Middle frontal gyrus (tissue), 1 donor: Measurements from ENCODE around the gene CEACAM6.
"Not testable (repeated sequence)": the region's sequence is repeated elsewhere in the genome, so short reads cannot be mapped to it uniquely, and the experiment has no call there.

ENCODE experiments used
- DNase-seq: peaks from one replicate; pipeline ENCODE4 v3.0.0-alpha.2; 2015; ENCODE audit warnings: low spot score; ENCODE audit errors: extremely low spot score

CEACAM6 gene

DNA sequence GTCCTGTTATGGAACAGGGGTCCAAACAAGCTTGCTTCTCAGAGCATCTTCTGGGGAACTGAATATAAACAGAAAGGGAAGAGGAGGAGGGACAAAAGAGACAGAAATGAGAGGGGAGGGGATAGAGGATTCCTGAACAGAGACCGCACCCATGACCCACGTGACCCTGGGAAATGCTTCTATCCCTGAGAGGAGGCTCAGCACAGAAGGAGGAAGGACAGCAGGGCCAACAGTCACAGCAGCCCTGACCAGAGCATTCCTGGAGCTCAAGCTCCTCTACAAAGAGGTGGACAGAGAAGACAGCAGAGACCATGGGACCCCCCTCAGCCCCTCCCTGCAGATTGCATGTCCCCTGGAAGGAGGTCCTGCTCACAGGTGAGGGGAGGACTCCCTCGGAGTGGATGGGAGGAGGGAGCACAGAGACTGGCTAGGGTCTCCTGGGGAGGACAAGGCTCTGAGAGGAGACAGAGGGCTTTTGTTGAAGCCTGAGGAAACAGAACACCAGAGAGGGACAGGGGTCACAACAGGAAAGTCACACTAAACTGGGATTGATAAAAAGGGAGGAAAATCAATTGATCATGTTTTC, at the start of gene CEACAM6:
CEACAM6 (plus strand) TSS at position 203 of the 586 bp plus-strand sequence; CDS start at position 312, 109 bp downstream.
- no peak for DNase-seq

DNA sequence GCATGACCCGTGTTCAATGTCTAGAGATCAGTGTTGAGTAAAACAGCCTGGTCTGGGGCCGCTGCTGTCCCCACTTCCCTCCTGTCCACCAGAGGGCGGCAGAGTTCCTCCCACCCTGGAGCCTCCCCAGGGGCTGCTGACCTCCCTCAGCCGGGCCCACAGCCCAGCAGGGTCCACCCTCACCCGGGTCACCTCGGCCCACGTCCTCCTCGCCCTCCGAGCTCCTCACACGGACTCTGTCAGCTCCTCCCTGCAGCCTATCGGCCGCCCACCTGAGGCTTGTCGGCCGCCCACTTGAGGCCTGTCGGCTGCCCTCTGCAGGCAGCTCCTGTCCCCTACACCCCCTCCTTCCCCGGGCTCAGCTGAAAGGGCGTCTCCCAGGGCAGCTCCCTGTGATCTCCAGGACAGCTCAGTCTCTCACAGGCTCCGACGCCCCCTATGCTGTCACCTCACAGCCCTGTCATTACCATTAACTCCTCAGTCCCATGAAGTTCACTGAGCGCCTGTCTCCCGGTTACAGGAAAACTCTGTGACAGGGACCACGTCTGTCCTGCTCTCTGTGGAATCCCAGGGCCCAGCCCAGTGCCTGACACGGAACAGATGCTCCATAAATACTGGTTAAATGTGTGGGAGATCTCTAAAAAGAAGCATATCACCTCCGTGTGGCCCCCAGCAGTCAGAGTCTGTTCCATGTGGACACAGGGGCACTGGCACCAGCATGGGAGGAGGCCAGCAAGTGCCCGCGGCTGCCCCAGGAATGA, 48.4 kb upstream of the CEACAM6 start:
- no peak for DNase-seq

DNA sequence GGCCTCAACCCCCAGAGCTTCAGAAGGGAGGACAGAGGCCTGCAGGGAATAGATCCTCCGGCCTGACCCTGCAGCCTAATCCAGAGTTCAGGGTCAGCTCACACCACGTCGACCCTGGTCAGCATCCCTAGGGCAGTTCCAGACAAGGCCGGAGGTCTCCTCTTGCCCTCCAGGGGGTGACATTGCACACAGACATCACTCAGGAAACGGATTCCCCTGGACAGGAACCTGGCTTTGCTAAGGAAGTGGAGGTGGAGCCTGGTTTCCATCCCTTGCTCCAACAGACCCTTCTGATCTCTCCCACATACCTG, 47.9 kb upstream of the CEACAM6 start:
- no peak for DNase-seq

DNA sequence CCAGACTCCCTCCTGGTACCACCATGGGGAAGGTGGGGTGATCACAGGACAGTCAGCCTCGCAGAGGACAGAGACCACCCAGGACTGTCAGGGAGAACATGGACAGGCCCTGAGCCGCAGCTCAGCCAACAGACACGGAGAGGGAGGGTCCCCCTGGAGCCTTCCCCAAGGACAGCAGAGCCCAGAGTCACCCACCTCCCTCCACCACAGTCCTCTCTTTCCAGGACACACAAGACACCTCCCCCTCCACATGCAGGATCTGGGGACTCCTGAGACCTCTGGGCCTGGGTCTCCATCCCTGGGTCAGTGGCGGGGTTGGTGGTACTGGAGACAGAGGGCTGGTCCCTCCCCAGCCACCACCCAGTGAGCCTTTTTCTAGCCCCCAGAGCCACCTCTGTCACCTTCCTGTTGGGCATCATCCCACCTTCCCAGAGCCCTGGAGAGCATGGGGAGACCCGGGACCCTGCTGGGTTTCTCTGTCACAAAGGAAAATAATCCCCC, 47.4 kb upstream of the CEACAM6 start:
- no peak for DNase-seq

DNA sequence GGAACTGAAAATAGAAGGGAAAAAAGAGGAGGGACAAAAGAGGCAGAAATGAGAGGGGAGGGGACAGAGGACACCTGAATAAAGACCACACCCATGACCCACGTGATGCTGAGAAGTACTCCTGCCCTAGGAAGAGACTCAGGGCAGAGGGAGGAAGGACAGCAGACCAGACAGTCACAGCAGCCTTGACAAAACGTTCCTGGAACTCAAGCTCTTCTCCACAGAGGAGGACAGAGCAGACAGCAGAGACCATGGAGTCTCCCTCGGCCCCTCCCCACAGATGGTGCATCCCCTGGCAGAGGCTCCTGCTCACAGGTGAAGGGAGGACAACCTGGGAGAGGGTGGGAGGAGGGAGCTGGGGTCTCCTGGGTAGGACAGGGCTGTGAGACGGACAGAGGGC, 46.8 kb upstream of the CEACAM6 start, which contains the start of gene CEACAM5:
CEACAM5 (plus strand) TSS at position 146 of the 400 bp plus-strand sequence; CDS start at position 252, 106 bp downstream.
- DNase-seq: no peak

DNA sequence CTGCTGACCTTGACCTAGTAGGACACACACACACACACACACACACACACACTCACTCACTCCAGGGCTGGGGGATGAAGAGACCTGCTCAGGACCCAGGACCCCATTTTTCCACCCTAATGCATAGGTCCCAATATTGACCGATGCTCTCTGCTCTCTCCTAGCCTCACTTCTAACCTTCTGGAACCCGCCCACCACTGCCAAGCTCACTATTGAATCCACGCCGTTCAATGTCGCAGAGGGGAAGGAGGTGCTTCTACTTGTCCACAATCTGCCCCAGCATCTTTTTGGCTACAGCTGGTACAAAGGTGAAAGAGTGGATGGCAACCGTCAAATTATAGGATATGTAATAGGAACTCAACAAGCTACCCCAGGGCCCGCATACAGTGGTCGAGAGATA, 45.8 kb upstream of the CEACAM6 start:
- DNase-seq: not testable (repeated sequence)

DNA sequence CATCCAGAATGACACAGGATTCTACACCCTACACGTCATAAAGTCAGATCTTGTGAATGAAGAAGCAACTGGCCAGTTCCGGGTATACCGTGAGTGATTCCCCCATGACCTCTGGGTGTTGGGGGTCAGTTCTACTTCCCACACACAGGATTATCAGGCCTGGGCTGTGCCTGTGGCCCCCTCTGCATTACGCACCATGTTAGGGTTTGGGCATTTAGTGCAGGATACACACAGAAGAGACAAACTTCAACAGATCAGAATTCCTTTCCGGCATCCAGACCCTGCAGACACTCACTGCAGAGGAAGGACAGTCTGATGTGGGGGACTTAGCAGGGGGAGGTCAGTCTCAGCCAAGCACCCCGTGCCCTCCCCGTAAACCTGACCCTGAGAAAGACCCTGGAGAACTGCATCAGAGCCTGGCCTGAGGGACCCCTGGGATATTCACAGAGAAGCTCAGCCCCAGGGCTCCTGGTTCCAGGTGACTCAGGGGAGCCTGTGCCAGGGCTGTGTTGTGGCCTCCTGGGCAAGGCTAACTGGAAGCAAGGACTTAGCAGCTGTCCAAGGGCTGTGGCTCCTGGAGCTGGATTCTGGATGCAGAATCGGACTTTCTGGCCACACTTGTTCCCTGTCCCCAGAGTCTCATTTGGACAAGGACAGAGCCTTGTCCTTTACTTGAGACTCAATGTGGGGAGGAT, 45.2 kb upstream of the CEACAM6 start:
- no peak for DNase-seq

DNA sequence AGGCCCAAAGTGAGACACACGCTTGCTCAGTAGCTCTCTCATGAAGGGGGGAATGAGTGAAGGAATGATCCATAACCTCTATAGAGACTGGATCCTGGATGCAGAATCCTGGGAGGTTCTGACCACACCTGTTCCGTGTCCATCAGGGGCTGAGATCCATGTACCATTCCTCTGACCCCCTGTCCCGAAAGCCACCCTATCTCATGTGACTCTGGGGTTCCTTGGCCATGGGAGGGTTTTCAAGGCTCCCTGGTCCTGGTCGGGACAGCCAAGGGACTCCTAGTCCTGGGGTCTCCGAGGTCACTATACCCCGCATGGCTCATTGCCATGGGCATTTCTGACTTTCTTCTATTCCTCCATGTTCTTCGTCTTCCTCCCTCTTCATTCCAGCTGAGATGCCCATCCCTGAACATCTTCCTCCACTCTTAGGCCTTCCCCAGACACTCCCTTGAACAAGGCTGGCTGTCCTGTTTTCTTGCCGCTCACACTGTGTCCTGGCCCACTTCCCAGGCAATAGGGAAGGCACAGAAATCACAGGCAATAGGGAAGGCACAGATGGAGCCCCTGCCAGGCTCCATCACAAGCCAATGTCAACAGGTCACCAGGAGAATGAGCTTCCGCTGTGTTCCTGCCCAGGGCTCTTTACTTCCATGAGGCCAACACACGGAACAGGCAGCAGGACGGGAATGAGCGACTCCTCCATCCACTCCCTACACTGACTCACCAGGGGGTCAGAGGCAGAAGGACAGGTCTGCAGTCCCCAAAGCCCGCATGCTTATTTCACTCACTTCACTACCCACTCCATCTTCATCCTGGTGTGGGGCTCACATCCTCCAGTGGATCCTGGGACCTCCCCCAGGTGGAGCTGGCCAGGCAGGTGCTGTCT, 43.7 kb upstream of the CEACAM6 start:
- no peak for DNase-seq

DNA sequence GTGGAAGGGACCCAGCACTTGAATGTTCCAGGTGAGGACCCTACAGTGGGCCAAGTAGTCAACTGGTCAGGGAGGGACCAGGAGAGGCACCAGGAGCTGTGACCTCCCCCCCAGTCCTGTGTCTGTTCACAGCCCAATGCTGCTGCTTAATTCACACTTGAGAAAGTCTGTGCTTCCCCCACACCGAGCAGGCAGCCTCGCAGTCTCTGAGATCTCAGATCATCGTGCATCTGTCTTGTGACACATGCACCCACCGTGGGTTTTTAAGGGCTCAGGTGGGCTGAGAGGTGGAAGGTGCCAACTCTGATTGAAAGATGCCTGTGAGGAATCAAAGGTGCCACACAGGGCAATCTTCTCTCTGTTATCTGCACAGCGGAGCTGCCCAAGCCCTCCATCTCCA, 40.7 kb upstream of the CEACAM6 start:
- DNase-seq: no peak

DNA sequence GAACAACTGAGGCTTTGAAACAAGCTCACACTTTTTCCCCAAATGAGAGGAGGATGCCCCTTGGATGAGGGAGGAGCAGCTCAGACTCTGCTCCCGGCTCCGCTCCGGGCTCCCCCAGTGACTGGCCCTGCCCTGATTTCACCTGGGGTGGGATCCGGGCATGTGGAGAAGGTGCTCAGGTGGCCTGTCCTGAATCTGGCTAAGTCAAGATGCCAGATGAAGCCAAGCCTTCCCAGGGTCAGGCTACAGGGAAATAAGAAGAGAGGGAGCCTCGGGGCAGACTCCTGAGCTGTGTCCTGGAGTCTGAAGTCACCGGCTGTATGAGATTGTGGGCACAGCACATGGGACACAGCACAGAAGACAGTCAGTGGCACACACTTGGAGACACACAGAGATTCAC, 36.6 kb upstream of the CEACAM6 start:
- no peak for DNase-seq

DNA sequence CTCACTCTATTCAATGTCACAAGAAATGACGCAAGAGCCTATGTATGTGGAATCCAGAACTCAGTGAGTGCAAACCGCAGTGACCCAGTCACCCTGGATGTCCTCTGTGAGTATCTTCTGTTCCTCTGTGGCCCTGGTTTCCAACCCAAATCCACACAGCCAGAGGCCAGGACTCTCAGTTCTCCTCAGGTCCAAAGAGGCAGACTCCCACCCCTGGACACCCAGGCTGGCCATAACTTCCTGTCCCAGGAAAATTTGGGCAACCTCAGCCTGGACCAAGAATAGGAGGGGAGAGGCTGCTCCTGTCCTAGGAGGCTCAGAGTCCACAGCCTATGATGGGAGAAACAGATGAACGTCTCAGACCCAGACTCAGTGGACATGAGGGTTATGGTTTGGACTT, 35.2 kb upstream of the CEACAM6 start:
- no peak for DNase-seq

DNA sequence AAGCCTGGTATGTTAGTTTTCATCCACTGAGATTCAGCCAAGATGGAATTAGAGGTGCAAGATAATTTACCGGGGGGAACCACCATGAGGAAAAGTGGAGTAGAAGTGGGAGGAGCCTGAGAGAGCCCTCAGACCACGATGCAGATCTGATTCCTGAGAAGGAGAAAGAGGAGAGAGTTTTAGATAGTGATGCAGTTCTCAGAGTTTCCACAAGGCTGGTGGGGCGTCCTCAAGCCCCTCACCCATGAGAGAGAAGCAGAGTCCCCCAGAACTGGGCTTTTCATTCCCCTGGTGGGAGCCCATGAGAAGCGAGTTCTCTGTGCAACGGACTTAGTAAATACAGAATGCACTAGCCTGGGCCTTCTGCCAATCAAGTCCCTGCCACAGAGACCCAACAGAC, 28.8 kb upstream of the CEACAM6 start:
- no peak for DNase-seq

DNA sequence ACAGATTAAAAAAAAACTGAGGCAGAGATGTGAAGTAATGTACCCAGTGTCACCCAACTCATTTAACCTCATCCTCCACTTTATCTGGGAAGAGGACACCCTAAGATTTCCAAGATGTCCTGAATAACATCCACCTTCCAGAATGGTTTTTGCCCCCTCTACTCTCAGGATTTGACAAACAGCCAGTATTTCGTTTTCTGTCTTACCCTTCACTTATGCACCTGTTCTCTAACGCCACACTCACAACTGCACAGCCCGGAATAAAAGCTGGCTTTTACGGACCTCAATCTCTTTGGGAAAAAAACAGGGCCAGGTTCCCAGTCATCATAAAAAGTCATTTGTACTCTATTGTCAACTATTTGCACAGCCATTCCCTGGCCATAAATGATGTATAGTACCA, 21.2 kb upstream of the CEACAM6 start:
- DNase-seq: no peak

DNA sequence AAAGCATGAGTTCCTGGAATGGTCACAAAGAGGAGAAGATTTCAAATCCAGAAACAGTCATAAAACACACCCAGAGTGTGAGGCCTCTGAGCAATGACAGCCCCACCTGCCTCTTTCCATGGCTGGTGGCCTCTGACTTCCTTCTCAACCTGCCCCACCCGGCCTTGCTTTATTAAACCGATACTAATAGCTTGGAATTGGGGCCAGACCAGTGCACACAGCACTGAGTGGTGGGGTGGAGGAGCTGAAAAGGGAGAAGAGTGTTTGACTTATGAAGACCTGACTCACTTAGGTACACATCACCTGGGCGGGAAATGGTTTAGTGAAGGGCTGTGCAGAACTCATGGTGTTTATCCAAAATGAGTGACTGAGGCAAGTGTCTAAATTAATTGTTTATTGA, 20.7 kb upstream of the CEACAM6 start:
- no peak for DNase-seq

DNA sequence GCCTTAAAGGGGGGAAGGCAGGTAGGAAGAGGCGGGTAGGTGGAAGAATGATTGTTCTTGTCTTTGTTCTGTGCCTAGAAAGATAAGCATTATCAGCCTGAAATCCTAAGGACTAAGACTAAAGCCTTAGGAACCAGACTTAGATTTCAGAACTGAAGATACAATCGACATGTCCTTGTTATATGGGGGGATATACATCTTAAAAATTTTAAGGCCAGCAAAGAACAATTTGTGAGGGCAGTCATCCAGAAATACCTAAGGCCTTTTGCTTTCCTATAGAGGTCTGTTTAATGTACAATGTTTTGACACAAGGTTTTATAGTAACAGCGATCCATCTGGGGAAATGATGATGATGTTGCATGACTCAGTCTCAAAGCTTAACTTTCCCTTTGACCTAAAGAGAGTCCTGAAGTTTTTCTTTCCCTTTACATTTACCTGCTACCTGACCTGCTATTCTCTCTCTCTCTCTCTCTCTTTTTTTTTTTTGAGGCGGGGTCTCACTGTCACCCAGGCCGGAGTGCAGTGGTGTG, 20.2 kb upstream of the CEACAM6 start:
- DNase-seq: no peak

DNA sequence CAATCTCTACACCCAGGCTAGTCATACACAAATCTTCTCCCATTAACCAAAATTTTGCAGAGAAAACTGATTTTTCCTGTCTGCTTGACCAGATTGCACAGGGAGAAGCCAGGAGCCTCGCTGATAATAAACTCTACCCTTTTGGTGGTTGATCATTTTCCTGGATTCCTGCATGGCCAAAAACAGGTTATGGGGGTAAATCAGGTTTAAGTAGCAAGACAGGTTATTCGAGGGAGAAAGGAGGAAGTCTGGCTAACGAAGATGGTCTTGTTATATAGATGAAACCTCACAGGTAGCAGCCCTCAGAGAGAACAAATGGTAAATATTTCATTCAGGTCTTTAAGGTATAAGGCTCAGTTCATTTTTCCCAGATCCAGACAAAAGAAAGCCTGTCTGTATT, 16.0 kb upstream of the CEACAM6 start:
- DNase-seq: no peak

DNA sequence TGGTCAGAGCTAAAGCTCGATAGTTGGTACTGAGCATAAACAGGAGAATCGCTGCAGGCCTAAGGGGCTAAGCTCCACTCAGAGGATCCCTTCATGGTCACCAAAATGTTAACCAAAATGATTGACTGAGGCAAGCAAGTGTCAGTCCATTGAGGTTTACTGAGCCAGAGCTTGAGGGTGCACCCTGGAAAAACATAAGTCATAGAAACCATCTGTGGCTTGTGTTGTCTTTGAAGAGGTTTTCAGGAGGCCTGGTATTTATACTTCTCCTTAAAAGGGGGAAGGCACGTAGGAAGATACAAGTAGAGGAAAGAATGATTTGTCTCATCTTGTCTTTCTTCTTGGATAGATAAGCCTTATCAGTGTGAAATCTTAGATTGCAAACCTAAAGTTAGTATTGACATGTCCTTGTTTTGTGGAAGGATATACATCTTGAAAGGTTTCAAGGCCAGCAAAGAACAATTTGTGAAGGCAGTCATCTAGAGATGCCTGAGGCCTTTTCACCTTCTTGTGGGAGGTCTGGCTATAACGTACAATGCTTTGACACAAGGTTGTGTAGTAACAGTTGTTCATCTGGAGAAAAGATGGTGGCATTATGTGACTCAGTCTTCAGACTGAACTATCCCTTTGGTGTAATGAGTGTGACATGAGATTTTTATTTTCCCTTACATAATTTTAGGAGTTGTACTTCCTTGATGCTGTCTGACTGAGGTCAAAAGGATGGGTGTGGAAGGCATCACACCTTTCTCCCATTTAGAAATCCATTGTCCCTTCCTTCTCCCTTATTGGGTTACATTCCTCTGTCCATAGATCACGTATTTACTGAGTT, 14.7 kb upstream of the CEACAM6 start:
- DNase-seq: no peak

DNA sequence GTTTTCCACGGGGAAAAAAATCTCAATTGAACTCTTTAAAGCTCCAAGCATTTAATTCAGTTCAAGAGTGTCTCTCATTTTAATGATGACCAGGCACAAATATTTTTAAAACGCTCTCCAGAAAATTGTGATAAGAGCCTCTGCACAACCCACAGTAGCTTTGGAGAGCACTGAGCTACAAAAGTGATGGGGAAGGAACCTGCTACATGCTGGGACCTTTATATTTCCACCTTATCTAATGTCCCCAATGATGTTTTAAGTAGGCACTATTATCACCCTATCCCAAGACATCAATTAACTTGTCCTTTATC, 14.1 kb upstream of the CEACAM6 start:
- DNase-seq: no peak

DNA sequence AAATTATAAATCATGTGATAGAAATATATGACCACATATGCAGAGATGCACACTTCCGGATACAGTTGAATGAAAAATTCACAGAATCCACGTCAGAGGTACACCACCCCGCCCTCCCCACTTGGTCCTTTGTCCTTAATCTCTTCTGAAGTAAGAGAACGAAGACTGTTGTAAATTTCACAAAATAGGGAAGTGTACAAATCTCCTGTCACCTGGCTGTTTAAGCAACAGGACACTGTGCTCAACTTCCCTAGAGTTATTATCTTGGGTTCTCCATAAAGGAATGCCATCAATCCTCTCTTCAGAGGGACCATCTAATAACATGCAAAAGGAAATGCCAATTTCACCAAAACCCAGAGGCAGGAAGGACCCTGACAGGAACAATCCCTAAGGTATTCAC, 10.5 kb upstream of the CEACAM6 start:
- no peak for DNase-seq

DNA sequence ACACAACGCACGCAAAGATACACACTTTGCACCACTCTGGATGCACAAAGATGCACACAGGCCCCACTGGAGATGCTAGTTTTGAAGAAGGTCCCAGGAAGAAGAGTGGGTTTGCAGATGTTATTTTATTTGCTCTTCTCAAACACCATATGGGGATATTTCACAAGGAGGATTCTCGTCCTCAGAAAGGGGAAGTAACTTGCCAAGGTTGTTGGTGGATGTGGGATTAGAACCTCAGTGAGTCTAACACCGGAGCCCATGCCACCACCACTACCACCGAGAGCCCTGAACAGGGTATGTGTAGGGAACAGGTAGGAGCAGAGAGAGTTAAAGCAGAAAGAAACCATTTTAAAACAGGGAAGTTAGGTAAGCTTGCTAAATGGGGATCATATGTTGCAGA, 9.6 kb upstream of the CEACAM6 start:
- no peak for DNase-seq
